Measurements from ENCODE around the gene CSNK2A3. TPM values are rescaled to one million over a fixed set of nuclear protein-coding genes. Genes with fewer than 3 reads are reported as not detected.

CSNK2A3 gene
- total and polyA plus RNA-seq, 12 donors, result 0.57 to 2.2 (median 0.99) TPM; not detected in 1

DNA sequence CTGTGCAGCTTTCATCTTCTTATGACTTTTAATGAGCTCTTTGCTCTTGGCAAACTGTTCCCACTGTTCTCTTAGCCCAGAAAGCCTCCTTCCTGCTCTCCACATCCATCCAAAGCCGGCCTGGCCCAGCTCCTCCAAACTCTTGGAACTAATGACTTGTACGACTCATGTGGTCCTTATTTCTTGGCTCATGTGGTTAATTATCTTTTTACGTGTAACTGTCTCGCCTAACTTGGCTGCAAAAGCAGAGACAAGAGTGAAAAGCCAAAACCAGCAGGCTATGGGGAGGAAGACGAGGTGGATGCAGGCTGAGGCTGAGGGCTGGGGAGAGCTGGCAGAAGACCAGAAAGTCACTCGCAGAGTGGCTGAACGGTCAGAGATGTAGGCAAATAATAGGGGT lies 5.5 kb downstream of the CSNK2A3 start:
- no peak overlapping the region for H3K4me3 ChIP-seq
- DNase-seq (peak; percentile 36 to 44), ATAC-seq (peak in 6 of 8 donors; percentile 27 to 58 (median 50))
- intact Hi-C loops (cut with DNase I), result loop anchor here in 1 of 10 donors (10.0 kb wide), 1 partner anchor 437 kb away; no protein-coding TSS in a partner anchor
- H3K27ac ChIP-seq, result peak overlapping the region in 2 of 10 donors; percentile 1 to 34
- peaks cover 0 to 6% (median 0%) of the 10 kb centered on the region in 9 donors for H3K36me3 ChIP-seq
- H3K4me1 ChIP-seq, result peaks cover 11 to 48% (median 39%) of the 10 kb centered on the region in 9 donors
- WGBS, 2 donors, result 39 to 48% methylated on average over 7 of the region's 7 CpGs
- H3K9me3 ChIP-seq, result no peaks in the 10 kb centered on the region
- no peaks in the 10 kb centered on the region for H3K27me3 ChIP-seq
- TF ChIP-seq, protein P1, sequence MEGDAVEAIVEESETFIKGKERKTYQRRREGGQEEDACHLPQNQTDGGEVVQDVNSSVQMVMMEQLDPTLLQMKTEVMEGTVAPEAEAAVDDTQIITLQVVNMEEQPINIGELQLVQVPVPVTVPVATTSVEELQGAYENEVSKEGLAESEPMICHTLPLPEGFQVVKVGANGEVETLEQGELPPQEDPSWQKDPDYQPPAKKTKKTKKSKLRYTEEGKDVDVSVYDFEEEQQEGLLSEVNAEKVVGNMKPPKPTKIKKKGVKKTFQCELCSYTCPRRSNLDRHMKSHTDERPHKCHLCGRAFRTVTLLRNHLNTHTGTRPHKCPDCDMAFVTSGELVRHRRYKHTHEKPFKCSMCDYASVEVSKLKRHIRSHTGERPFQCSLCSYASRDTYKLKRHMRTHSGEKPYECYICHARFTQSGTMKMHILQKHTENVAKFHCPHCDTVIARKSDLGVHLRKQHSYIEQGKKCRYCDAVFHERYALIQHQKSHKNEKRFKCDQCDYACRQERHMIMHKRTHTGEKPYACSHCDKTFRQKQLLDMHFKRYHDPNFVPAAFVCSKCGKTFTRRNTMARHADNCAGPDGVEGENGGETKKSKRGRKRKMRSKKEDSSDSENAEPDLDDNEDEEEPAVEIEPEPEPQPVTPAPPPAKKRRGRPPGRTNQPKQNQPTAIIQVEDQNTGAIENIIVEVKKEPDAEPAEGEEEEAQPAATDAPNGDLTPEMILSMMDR (IDR thresholded peaks at IDR 0.05), result no peak

DNA sequence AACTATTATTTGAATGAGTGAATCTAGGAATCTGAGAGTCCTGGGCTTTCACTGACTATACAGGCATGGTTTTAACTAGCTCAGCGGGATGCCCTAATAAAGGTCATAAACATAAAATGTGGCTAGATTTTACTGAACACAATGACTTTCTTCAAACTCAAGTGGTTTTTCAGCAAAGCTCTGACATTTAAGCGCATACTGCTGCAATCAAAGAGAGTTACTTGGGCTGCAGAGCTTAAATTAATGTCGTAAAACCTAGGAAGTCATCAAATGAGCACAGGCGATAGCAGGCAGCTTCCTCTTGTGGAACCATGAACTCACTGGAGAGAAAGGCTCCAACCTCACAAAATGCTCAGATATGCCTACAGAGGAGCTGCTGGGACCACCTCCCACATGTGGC lies 6.7 kb downstream of the CSNK2A3 start:
- intact Hi-C loops (cut with DNase I), result loop anchor here in 1 of 10 donors (10.0 kb wide), 1 partner anchor 438 kb away; no protein-coding TSS in a partner anchor
- DNase-seq (no peak), ATAC-seq (no peak)
- Histone ChIP-seq H3K27me3 (no peaks in the 10 kb centered on the region), H3K36me3 (peaks cover 0 to 17% (median 0%) of the 10 kb centered on the region in 9 donors), H3K4me3 (no peak overlapping the region), H3K27ac (no peak overlapping the region), H3K4me1 (peaks cover 11 to 45% (median 38%) of the 10 kb centered on the region in 9 donors), H3K9me3 (no peaks in the 10 kb centered on the region)
- 90 to 95% methylated on average over 4 of the region's 4 CpGs for WGBS, 2 donors
- TF ChIP-seq, protein P1 (IDR thresholded peaks at IDR 0.05), result no peak

DNA sequence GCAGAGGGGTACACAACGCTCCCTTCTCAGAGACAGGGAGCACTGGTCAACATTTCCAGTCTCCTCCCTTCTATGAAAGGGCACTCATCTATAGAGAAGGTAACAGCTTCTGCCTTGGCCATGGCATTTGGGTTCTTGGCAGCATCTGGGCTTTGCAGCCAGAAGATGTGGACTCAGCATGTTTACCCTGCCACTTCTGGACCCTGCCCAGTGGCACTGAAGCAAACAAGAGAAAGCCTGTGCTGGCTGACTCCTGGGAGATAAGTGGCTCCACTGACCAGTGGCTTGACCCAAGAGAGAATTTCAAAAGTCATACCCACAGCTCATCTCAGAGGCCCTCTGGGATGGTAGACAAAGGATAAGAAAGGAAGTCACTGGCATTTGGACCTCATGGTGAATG lies 8.0 kb downstream of the CSNK2A3 start:
- 95 to 100% methylated on average over 1 of the region's 1 CpG for WGBS, 2 donors
- Histone ChIP-seq H3K4me3 (no peak overlapping the region), H3K27me3 (no peaks in the 10 kb centered on the region), H3K36me3 (peaks cover 0 to 29% (median 0%) of the 10 kb centered on the region in 9 donors), H3K27ac (no peak overlapping the region), H3K4me1 (peaks cover 8 to 33% (median 27%) of the 10 kb centered on the region in 9 donors), H3K9me3 (no peaks in the 10 kb centered on the region)
- intact Hi-C loops (cut with DNase I), result loop anchor here in 1 of 10 donors (10.0 kb wide), 1 partner anchor 440 kb away; no protein-coding TSS in a partner anchor
- DNase-seq (no peak), ATAC-seq (no peak)
- TF ChIP-seq, protein P1 (IDR thresholded peaks at IDR 0.05), result no peak

DNA sequence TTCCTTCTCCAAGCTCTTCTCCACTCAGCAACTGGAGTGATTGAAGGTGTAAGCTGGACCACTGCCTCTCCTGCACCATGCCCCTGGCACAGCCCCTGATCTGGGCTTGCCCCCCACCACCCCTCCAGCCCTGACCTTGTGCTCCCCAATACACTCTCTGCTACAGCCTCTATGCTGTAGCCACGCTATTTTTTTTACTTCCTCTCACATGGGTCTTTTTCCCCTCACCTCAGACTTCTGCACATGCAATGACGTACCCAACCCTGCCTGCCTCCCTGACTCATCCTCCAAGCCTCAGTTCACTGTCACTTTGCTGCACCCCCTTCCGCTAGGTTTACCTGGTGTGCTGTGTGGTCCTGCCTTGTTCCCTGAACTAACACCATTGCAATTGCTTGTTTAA lies 9.0 kb downstream of the CSNK2A3 start:
- TF ChIP-seq, protein P1 (IDR thresholded peaks at IDR 0.05), result no peak
- H3K27me3 ChIP-seq, result no peaks in the 10 kb centered on the region
- no peak overlapping the region for H3K4me3 ChIP-seq
- H3K9me3 ChIP-seq, result no peaks in the 10 kb centered on the region
- H3K4me1 ChIP-seq, result peaks cover 7 to 23% (median 18%) of the 10 kb centered on the region in 9 donors
- DNase-seq, result no peak
- 88 to 98% methylated on average over 3 of the region's 3 CpGs for WGBS, 2 donors
- no peak for ATAC-seq
- peaks cover 0 to 38% (median 0%) of the 10 kb centered on the region in 9 donors for H3K36me3 ChIP-seq
- intact Hi-C loops (cut with DNase I), result loop anchor here in 1 of 10 donors (10.0 kb wide), 1 partner anchor 441 kb away; no protein-coding TSS in a partner anchor
- no peak overlapping the region for H3K27ac ChIP-seq

All from heart right ventricle (tissue), 16 donors.